RKO (cell line): ENCODE measurements around the gene CCNE1.

ENCODE experiments used
- DNase-seq: peaks from one replicate; pipeline ENCODE4 v3.0.0-alpha.2; 2016; ENCODE audit warnings: low spot score

The CCNE1 gene

DNA sequence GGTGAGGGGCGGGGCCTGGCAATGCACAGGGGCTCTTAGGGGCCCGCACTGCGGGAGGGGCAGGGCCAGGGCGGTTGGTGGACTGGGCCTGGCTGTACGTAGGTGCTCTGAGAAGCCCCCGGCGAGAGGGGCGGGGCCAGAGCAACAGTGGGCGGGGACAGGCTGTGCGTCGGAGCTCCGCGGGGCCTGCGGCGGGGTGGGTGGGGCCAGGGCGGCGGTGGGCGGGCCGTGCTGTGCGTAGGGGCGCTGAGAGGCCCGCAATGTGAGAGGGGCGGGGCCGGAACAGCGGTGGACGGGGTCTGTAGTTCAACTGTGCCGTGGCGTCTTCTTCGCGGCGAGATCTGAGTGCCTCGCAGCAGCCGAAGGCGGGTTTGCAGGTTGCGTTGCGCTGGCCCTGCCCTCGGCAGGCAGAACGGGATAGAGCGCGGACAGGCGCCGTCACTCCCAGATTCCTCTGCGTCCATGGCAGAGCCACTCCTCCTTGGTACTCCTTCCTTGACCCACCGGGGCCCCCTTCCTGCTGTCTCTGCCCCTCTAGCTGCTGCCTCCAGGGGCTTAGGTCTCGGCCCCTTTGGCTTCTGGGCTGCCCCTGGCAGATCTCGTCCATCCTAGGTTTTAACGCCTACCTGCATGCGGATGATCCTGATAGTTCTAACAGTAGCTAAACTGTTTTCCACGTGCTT lies 33.2 kb downstream of the CCNE1 start:
- peak; percentile 90 for DNase-seq

DNA sequence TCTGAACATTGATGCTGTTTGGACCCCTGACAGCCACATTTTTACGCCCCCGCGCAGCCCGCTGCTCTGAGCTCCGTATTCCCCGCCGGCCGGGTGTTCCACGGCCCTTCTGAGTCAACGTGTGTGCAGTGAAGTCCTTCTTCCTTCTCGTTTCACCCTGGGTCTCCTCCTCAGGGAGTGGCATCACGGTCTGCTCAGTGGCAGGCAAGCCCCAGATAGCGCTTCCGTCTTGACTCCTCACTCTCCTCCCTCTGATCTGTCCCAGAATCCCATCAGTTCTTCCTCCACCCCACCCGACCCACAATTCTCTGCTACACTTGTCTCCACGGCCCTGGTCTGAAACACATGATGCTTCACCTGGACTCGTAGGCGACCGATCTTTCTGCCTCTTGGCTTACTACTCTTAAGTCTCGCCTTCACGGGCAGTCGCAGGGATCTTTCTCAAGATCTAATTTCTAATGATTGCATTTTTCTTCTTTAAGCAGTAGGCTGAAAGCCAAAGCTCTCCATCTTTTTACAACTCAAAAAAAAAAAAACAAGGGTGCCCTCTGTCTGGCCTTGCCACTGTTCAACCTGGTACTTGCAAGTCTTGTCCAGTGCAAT lies 33.9 kb downstream of the CCNE1 start:
- peak; percentile 59 for DNase-seq

DNA sequence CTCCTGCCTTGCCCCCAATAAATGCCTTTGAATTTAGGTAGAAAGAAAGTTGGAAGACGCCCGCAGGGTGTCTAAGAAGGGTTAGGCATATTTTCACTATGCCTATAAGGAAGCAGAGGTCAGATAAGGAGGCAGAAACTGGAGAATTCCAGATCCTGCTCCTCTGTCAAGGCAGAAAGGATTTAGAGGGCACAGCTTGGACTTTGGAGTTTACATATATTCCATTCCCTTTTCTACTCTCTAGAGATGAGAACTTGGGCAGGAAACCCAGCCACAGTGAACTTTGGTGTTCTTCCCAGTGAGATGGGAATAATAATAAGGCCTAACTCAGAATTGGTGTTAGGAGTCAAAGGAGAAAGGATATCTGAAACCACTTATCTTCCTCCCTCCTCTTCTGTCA lies 37.4 kb downstream of the CCNE1 start:
- no peak for DNase-seq

DNA sequence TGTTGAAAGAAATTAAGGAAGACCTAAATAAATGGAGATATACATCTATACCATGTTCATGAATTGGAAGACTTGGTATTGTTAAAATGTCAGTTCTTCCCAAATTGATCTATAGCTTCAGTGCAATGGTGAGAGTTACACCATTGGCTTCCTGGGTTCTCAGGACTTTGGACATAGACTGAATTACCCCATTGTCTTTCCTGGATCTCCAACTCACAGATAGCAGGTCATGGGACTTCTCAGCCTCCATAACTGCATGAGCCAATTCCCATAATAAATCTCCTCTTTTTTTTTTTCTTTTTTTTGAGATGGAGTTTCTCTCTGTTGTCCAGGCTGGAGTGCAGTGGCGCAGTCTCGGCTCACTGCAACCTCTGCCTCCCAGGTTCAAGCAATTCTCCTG lies 38.7 kb downstream of the CCNE1 start:
- no peak for DNase-seq

DNA sequence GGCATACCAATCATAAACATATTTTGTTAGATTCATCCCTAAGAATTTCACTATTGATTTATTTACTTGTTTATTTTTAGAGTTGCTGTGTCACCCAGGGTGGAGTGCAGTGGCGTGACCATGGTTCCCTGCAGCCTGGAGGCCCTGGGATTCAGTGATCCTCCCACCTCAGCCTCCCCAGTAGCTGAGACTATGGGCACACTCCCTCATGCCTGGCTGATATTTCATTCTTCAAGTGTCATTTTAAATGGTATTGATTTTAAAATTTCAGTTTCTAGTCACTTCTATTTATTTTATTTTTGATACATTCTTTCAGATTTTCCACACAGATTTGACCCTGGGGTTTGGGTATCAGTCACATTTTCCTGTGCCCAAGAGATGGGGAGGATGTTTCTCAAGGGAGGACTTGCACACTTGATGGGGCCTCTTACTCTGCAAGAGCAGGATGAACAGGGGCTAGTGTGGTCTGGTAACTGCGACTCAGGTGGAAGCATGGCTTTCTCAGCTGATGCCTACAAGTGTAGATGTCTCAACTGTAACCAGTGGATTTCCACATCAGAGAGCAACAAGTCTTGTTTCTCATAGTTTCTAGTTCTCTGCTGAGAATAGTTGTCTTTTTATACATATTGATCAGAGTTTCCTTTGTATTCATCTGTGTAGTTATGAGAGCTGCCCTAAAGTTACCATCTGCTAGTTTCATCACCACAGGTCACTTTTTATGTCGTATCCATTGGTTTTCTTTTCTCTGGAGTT lies 40.2 kb downstream of the CCNE1 start:
- no peak for DNase-seq

DNA sequence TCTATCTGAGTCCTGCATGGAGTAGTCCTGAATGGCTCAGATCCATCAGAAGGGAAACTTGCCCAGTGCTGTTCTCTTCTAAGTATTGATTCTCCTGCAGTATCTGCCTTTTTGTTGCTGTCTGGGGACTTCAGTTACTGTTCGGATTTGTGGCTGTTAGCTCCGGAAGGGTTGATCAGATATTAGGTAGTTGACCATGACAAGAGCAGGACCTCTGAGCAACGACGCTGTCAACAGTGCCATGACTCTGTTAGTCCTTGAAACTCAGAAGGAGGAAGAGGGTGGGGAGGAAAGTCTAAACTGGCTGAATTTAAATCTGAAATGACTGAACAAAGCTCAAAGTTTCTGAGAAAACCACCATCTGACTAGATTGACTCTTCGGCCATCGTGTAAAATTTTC lies 42.2 kb downstream of the CCNE1 start:
- DNase-seq: no peak

DNA sequence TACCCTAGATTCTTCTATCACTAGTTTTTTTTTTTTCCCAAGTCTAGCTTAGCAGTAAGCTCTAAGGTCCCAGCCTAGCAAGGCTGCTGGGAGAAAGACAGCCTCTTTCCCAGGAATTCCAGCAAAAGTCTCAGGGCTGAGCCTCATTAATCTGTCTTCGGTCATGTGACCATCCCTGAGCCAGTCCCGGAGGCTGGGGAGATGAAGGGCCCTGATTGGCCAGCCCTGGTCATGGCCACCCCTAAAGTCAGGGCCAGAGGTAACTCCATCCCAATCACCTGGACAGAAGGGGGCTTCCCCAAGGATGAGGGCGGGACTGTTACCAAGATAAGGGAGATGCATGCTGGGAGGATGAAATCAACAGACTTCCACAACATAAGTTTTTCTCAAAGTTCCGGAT lies 43.3 kb downstream of the CCNE1 start:
- no peak for DNase-seq

DNA sequence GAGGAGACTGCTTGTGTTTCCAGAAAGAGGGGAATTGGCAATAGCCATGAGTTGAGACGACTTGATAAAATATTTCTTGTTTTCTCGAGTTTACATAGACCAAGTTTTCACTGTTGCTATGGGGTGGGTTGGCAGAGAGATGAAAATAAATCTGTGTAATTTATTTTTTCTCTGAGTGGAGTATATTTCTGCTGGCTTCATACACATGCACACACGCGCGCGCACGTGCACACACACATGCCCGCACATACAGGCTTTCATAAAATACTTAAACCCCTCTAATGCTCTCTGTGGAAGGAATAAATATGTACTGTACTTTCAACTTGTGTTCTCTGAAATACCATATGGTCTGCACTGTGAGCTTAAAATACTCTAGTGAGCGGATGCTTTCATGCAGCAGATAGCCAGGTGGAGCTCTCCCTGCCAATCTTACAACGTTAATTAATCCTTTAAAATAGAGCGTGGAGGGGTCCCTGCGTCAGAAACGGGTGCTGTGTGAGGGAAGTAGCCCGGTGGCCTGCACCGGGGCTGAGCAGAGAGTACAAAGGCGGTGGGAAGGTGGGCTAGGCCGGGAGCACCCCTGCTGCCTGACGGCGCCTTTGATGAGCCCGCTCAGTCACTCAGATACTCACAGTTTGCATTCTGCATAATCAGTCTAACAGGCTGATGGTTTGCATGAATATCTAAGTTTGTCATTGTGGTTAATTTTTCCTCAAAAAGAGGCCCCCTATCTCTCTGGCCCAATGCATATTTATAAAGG lies 44.1 kb downstream of the CCNE1 start:
- DNase-seq: no peak

DNA sequence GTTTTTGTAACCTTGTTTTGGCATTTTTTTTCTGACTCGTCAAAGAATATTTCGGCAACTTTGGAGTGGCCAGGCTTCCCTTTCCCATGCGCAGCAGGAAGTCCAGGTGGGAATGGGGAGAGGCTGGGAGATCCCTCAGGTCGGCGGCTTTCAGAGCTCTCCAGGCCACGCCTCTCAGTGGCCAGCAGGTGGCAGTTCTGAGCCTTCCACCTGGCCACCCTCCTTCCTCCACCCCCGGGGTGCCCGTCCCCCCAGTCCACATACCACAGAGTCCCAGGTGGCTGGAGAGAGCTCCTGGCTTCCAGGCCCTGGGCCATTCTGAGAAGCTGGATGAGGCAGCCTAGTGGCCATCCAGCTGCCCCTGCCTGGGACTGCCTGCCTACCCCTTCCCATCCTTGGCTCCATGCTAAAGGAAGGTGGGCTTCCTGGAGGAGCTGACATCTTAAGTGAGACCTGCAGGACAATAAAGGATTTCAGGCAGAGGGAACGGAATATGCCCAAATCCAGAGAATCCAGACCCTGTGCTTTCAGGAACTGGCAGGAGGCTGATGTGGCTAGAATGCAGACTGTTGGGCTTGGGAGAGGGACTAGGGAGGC lies 46.3 kb downstream of the CCNE1 start:
- DNase-seq: peak; percentile 29

DNA sequence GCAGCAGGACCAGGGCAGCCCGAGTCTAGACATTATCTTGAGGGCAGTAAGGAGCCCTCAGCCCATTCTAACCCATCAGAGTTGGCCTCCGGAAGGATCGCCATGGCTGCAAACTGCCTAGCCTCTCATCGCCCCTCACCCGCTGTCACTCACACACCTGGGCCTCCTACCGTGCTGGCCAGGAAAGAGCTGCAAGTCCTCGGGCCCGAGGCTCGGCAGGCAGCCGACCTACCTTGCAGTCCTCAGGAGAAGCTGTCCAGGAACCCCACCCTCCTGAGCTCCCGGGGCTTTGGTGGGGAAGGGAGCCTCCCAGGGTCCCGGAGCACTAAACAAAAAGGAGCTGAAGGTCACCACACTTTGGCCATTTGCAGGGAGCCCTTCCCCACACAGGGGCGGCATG lies 46.8 kb downstream of the CCNE1 start:
- no peak for DNase-seq

DNA sequence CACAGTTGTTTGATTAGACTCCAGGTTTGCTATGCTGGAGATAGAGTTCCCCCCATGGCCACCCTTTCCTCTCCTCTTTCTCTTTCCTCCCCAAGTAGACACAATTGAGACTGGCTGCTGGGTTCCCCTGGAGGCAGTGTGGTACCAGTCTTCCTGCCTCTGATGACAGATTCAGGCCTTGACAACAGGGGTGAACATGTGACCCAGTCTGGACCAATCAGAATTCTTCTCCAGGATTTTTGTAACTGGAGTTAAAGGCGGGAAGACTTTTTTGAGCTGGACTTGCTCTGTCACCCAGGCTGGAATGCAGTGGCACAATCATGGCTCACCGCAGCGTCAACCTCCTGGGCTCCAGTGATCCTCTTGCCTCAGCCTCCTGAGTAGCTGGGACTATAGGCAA lies 48.7 kb downstream of the CCNE1 start:
- DNase-seq: peak; percentile 71

DNA sequence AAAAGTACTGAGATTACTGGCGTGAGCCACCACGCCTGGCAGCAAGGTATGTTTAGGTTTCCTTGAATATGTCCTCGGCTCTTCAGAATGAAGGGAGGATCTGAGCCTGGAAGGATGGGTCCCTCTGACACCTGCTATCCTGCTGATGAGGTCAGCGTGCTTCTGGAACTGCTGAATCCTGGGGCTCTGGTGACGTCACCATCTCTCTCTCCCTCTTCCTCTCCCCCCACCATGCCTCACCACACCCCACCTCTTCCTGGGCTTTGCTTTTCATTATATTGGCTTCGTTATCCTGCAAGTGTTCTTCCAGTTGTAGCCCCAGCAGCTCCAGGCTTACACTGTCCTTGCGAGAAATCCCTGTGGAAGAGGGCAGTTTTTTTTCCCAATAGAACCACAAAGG lies 49.8 kb downstream of the CCNE1 start:
- no peak for DNase-seq

DNA sequence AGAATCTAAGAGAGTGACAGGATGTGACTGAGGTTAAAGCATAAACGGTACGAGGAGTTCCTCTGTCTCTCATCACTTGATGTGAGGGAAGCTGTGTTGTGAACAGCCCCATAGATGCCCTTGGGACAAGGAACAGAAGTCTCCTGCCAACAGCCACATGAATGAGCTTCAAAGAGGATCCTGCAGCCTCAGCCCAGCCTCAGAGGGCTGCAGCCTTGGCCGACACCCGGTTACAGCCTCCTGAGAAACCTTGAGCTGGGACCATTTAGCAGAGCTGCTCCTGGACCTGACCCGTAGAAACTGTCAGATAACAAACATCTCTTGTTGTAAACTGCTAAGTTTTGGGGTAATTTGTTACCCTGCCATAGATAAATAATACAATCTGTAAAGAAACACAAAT lies 54.2 kb downstream of the CCNE1 start:
- DNase-seq: no peak

DNA sequence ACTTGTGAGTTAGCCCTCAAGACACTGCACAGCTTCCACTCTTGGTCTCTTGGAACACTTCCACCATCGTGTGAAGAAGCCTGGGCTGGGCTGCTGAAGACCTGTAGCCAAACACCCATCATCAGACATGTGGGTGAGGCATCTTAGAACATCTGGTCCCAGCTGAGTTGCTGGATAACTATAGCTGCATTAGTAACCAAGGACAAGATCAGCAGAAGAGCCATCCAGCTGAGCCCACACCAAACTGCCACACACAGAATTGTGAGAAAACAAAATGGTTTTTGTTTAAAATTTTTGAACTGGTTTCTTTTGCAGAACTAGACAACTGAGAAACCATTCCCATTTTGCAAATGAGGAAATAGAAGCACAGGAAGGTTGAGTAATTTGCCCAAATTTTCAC lies 56.2 kb downstream of the CCNE1 start:
- DNase-seq: no peak

DNA sequence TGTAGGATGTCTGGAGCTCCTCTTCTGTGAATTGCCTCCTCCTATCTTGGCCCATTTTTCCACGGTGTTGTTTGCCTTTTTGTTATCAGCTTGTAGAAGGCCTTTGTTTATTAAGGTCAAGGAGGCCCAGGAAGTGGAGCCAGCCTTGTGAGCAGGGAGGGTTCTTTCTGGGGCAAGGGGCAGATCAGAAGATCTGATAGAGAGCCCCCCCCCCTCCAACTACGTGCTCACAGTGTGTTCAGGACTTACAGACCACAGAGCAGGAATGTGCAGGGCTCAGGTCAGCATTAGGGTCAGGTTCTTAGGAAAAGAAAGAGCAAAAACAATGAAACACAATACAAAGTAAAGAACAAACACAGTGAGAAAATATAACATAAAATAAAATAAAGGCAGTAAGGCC lies 59.4 kb downstream of the CCNE1 start:
- DNase-seq: no peak

DNA sequence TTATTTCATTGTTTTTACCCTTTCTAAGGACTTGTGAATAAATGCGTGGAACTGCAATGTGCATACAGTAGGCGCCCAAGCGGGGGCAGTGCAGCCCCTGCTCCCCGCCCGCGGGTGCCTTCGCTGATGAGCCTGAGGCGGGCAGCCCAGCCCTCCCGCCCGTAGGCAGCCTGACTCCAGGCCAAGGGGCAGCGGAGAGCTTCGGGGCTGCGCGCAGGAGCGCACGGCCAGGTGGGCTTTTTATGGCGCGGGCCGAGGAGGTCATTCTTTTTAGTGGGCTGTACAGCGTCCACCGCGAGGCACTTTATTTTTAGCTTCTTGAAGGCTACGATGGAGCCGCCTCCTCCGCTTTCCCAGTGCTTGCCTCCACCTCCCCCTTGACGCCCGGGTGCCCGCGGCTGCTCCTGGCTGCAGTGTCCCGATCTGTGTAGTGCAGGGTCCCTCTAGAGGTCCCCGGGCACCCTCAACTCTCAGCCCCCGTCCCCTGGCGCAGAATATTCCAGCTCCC lies 60.5 kb downstream of the CCNE1 start:
- DNase-seq: no peak

DNA sequence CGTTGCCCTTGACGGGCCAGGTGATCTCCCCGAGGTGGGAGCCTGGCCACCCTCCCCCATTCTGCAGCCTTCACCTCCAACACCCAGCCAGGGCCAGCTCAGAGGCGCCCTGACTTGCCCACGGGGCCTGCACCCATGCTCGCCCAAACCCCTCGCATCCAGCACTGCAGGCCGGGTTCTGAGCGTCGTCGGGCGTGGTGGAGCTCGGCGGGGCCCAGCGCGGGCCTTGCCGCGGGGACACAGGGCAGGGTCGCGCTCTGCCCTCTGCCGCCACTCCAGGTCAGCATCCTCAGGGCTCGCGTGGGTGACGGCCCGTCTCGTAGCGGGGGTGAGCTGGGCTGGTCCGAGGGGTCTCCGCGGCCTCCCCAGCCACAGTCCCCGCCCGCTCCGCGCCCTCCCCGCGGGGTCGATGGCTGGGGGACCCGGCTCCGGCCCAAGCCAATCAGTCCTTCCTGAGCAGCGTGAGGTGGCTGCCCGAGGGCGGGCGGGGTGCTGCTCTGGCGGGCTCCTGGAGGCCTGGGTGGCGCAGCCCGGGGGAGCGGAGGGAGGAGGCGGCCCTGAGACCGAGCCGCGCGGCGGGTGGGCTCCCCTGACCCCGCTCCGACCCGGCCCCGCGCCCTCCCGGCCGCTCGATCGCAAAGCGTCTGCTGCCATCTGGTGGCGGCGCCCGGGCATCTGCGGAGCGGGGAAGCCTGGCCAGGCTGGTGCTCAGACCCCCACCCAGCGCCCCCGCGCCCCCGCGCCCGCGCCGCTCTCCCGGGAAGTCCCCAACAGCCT lies 61.4 kb downstream of the CCNE1 start:
- DNase-seq: peak; percentile 35
